Measurements from ENCODE around the gene ADGRA1. TPM values are rescaled to one million over a fixed set of nuclear protein-coding genes. Genes with fewer than 3 reads are reported as not detected.

ADGRA1 gene
- total and polyA plus RNA-seq, 2 donors (not counting 3 experiments of a cell fraction or from before 2014, with no cell fraction given), result not detected

- intact Hi-C loops (cut with micrococcal nuclease) (no loop called here), dilution Hi-C loops (cut with MboI; ENCODE audit: extremely low pct_ligation_motif_present, low sequenced_read_pairs) (no loop called here)
- FAIRE-seq (no peak), DNase-seq (ENCODE audit: low read depth, low spot score) (no peak)
- no peaks in the 10 kb centered on the region for H3K27me3 ChIP-seq (ENCODE audit: control insufficient read depth in 2 of 2, insufficient read depth in 2 of 2, low read length in 2 of 2)
- no peaks in the 10 kb centered on the region for H3K36me3 ChIP-seq (ENCODE audit: control insufficient read depth in 2 of 2, extremely low read depth in 1 of 2, insufficient read depth in 2 of 2, low read length in 2 of 2)
- H3K9me1 ChIP-seq (replicated peaks; ENCODE audit: control insufficient read depth, extremely low read depth, insufficient read depth, low read length), result no peaks in the 10 kb centered on the region
- H3K9ac ChIP-seq (replicated peaks; ENCODE audit: extremely low read depth, insufficient read depth, low read length), result no peak overlapping the region
- peaks cover 2% of the 10 kb centered on the region for H3K9me3 ChIP-seq (replicated peaks; ENCODE audit: control insufficient read depth, insufficient read depth, low read length)
- no peaks in the 10 kb centered on the region for H3K4me1 ChIP-seq (ENCODE audit: control insufficient read depth, extremely low read depth, insufficient read depth, low read length)
- H3K27ac ChIP-seq (ENCODE audit: insufficient read depth, low read depth, low read length), result no peak overlapping the region
- CTCF ChIA-PET, result no interaction called here
- H3K4me3 ChIP-seq (replicated peaks in 1 of 3; ENCODE audit: insufficient read depth in 1 of 3, low read depth in 1 of 3, low read length in 3 of 3), result no peak overlapping the region
- no peak overlapping the region for H2AFZ ChIP-seq (ENCODE audit: low read depth, low read length)
- BruUV-seq (replicated peaks), result no TSS peak
- H4K20me1 ChIP-seq (replicated peaks; ENCODE audit: control insufficient read depth, extremely low read depth, insufficient read depth, low read length), result no peaks in the 10 kb centered on the region
- no peaks in the 10 kb centered on the region for H3K79me2 ChIP-seq (ENCODE audit: control insufficient read depth, insufficient read depth, low read length)
- POLR2A ChIA-PET, result interaction anchor here (0.6 kb wide), 1 partner anchor 18 kb away, joined by 4 read pairs; no protein-coding TSS in a partner anchor
- no peak for TF ChIP-seq CTCF (IDR thresholded peaks at IDR 0.05; ENCODE audit: extremely low read depth in 1 of 2, insufficient read depth in 1 of 2, low read depth in 1 of 2, low read length in 2 of 2)
- TF ChIP-seq POLR2AphosphoS5 (IDR thresholded peaks at IDR 0.05; ENCODE audit: insufficient read depth, low read depth, low read length), result no peak
- no peak for TF ChIP-seq POLR2A (IDR thresholded peaks at IDR 0.05; ENCODE audit: low read depth, low read length)
- TF ChIP-seq GATA2 (IDR thresholded peaks at IDR 0.05; ENCODE audit: insufficient read depth, insufficient read length, low read depth, low read length), result no peak
- TF ChIP-seq MAX (IDR thresholded peaks at IDR 0.05; ENCODE audit: insufficient read depth, insufficient read length), result no peak
- TF ChIP-seq FOS (IDR thresholded peaks at IDR 0.05; ENCODE audit: borderline replicate concordance, insufficient read depth, low read length), result no peak
- TF ChIP-seq EZH2 (IDR thresholded peaks at IDR 0.05; ENCODE audit: borderline replicate concordance, low read depth, low read length, severe bottlenecking), result no peak
- TF ChIP-seq MYC (IDR thresholded peaks at IDR 0.05; ENCODE audit: low read depth, low read length), result no peak
- no peak for TF ChIP-seq JUN (IDR thresholded peaks at IDR 0.05; ENCODE audit: borderline replicate concordance, insufficient read depth, insufficient read length, low read depth)
- H3K4me2 ChIP-seq (ENCODE audit: insufficient read depth, low read length), result no peak overlapping the region
Observed at GRCh38 chr10:133061296-133062038, 26.3 kb upstream of the ADGRA1 start.
